ENCODE results near the gene SH2D6.

Gene SH2D6

DNA sequence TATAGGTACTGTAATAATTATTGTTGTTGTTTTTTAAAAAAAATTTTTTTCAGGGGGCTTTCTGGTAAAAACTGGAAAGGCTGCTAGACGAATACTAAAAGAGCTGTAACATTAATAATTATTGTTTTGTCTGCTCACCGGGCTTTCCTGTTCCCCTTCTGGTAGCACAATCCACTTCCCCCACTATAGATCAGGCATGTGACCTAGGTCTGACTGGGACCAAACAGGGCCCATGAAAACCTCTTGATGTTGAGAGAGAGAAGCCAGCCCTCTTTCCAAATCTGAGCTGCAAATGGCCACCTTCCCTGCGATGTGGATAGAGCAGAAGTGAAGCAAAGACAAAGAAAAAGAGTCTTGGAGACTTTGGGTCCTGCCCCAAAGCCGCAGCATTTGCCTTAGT is 23.4 kb downstream of the SH2D6 start:
- TF ChIP-seq, protein P1, sequence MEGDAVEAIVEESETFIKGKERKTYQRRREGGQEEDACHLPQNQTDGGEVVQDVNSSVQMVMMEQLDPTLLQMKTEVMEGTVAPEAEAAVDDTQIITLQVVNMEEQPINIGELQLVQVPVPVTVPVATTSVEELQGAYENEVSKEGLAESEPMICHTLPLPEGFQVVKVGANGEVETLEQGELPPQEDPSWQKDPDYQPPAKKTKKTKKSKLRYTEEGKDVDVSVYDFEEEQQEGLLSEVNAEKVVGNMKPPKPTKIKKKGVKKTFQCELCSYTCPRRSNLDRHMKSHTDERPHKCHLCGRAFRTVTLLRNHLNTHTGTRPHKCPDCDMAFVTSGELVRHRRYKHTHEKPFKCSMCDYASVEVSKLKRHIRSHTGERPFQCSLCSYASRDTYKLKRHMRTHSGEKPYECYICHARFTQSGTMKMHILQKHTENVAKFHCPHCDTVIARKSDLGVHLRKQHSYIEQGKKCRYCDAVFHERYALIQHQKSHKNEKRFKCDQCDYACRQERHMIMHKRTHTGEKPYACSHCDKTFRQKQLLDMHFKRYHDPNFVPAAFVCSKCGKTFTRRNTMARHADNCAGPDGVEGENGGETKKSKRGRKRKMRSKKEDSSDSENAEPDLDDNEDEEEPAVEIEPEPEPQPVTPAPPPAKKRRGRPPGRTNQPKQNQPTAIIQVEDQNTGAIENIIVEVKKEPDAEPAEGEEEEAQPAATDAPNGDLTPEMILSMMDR (IDR thresholded peaks at IDR 0.05; ENCODE audit: insufficient read depth, low read length, poor library complexity, severe bottlenecking) = no peak
- no peak for TF ChIP-seq EZH2phosphoT487 (conservative IDR thresholded peaks at IDR 0.05; ENCODE audit: low read length)

GRCh38 chr2:85444629-85445172 is 26.2 kb downstream of the SH2D6 start:
- Histone ChIP-seq H3K4me3 (ENCODE audit: insufficient read depth, low read length, poor library complexity, severe bottlenecking) (no peak overlapping the region), H2AFZ (ENCODE audit: low read depth, low read length, severe bottlenecking) (no peak overlapping the region), H3K9me3 (ENCODE audit: insufficient read depth, low read length) (no peaks in the 10 kb centered on the region), H3K4me2 (ENCODE audit: low read depth, low read length, poor library complexity, severe bottlenecking) (no peak overlapping the region), H3K79me2 (ENCODE audit: insufficient read depth, low read length) (no peaks in the 10 kb centered on the region), H3K27me3 (ENCODE audit: low read length) (no peaks in the 10 kb centered on the region), H3K27ac (ENCODE audit: low read depth, low read length) (no peak overlapping the region), H3F3A (ENCODE audit: insufficient read depth) (no peaks in the 10 kb centered on the region), H3K9me2 (replicated peaks; ENCODE audit: insufficient read depth, low read length) (no peaks in the 10 kb centered on the region), H3K36me3 (ENCODE audit: low read length) (no peaks in the 10 kb centered on the region), H3K9ac (ENCODE audit: low read length) (no peak overlapping the region), H4K20me1 (ENCODE audit: low read depth, low read length) (no peaks in the 10 kb centered on the region)
- TF ChIP-seq EZH2phosphoT487 (conservative IDR thresholded peaks at IDR 0.05; ENCODE audit: low read length) = no peak
- TF ChIP-seq, protein P1 (IDR thresholded peaks at IDR 0.05; ENCODE audit: insufficient read depth, low read length, poor library complexity, severe bottlenecking) = no peak

More for the DNA sequence above, 23.4 kb downstream of the SH2D6 start:
- Histone ChIP-seq H3K4me2 (ENCODE audit: low read depth, low read length, poor library complexity, severe bottlenecking) (no peak overlapping the region), H3K36me3 (ENCODE audit: low read length) (no peaks in the 10 kb centered on the region), H3F3A (ENCODE audit: insufficient read depth) (no peaks in the 10 kb centered on the region), H3K27ac (ENCODE audit: low read depth, low read length) (no peak overlapping the region), H3K79me2 (ENCODE audit: insufficient read depth, low read length) (no peaks in the 10 kb centered on the region), H3K9ac (ENCODE audit: low read length) (no peak overlapping the region), H2AFZ (ENCODE audit: low read depth, low read length, severe bottlenecking) (no peak overlapping the region), H4K20me1 (ENCODE audit: low read depth, low read length) (no peaks in the 10 kb centered on the region), H3K4me3 (ENCODE audit: insufficient read depth, low read length, poor library complexity, severe bottlenecking) (no peak overlapping the region), H3K9me2 (replicated peaks; ENCODE audit: insufficient read depth, low read length) (no peaks in the 10 kb centered on the region), H3K27me3 (ENCODE audit: low read length) (no peaks in the 10 kb centered on the region), H3K9me3 (ENCODE audit: insufficient read depth, low read length) (no peaks in the 10 kb centered on the region)

DNA sequence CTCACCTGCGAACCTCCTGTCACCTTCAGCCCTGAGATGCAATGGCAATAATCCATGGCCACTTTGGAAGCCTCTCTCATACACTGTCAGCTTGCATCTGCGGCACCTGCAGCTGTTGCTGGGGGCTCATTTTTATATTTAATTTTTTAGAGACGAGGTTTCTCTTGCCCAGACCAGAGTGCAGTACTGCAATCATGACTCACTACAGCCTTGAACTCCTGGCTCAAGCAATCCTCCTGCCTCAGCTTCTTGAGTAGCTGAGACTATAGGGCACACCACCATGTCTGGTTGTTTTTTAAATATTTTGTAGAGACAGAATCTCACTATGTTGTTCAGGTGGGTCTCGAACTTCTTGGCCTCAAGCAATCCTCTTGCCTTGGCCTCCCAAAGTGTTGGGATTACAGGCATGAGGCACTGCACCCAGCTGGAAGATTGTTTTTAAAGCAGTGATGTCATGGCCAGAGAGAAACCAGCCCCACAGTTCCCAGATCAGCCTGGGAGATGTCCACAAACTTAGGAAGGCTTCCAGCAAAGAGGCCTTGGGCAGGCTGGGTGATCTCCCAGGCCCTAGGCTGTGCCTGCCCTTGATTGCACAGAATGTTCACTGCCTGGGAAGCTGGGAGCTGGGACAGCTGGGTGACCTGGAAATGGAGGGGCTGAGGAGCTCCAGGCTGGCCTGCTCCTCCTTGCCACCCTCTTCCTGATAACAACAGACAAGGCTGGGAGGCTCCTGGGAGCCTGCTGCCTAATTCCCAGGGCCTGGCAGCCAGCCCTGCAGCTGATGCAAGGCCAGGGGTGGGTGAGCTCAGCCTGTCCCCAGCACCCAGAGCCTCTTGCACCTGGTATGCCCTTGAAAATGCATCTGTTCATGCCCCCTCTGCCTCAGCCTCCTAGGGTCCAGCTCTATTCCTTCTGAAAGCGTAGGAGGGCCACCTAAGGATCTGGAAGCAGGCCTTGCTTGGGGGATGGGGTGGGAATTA is 27.1 kb downstream of the SH2D6 start:
- no peaks in the 10 kb centered on the region for H3K9me3 ChIP-seq (ENCODE audit: insufficient read depth, low read length)
- no peak overlapping the region for H3K27ac ChIP-seq (ENCODE audit: low read depth, low read length)
- H3K36me3 ChIP-seq (ENCODE audit: low read length) = no peaks in the 10 kb centered on the region
- no peak overlapping the region for H3K4me3 ChIP-seq (ENCODE audit: insufficient read depth, low read length, poor library complexity, severe bottlenecking)
- no peaks in the 10 kb centered on the region for H3F3A ChIP-seq (ENCODE audit: insufficient read depth)
- H4K20me1 ChIP-seq (ENCODE audit: low read depth, low read length) = no peaks in the 10 kb centered on the region
- H3K4me2 ChIP-seq (ENCODE audit: low read depth, low read length, poor library complexity, severe bottlenecking) = no peak overlapping the region
- no peaks in the 10 kb centered on the region for H3K27me3 ChIP-seq (ENCODE audit: low read length)
- TF ChIP-seq EZH2phosphoT487 (conservative IDR thresholded peaks at IDR 0.05; ENCODE audit: low read length) = no peak
- TF ChIP-seq, protein P1 (IDR thresholded peaks at IDR 0.05; ENCODE audit: insufficient read depth, low read length, poor library complexity, severe bottlenecking) = no peak
- no peaks in the 10 kb centered on the region for H3K9me2 ChIP-seq (replicated peaks; ENCODE audit: insufficient read depth, low read length)
- H2AFZ ChIP-seq (ENCODE audit: low read depth, low read length, severe bottlenecking) = no peak overlapping the region
- no peak overlapping the region for H3K9ac ChIP-seq (ENCODE audit: low read length)
- H3K79me2 ChIP-seq (ENCODE audit: insufficient read depth, low read length) = no peaks in the 10 kb centered on the region

Data from SU-DHL-6 (cell line).